ENCODE data around the gene CSAG2. TPM values are rescaled to one million over a fixed set of nuclear protein-coding genes. Genes with fewer than 3 reads are reported as not detected.

Gene CSAG2
- polyA plus RNA-seq, 4 donors = not detected

- DNase-seq (ENCODE audit: low read depth in 4 of 4, low spot score in 3 of 4) = no peak
Measured at GRCh38 chrX:152674135-152674534, 34.9 kb downstream of the CSAG2 start.

GRCh38 chrX:152663086-152663485 is 46.0 kb downstream of the CSAG2 start:
- DNase-seq (ENCODE audit: low read depth in 4 of 4, low spot score in 3 of 4) = no peak

GRCh38 chrX:152658302-152658701 is 50.8 kb downstream of the CSAG2 start:
- no peak for DNase-seq (ENCODE audit: low read depth in 4 of 4, low spot score in 3 of 4)

Other genes starting within 250 kb of the CSAG2 start
- 1 to 10 TPM; 1.1 to 2.3 (median 1.6) TPM for gene GABRQ, start 71.4 kb downstream of the CSAG2 start, polyA plus RNA-seq (ENCODE audit: insufficient read length in 4 of 4)
- gene MAGEA3, start 10.5 kb downstream of the CSAG2 start, polyA plus RNA-seq (ENCODE audit: insufficient read length in 4 of 4) = not detected
- not detected for gene MAGEA2B, start 5.4 kb upstream of the CSAG2 start, polyA plus RNA-seq (ENCODE audit: insufficient read length in 4 of 4)
- gene CSAG1, start 24.4 kb upstream of the CSAG2 start, polyA plus RNA-seq (ENCODE audit: insufficient read length in 4 of 4) = not detected
- not detected for gene MAGEA12, start 24.5 kb upstream of the CSAG2 start, polyA plus RNA-seq (ENCODE audit: insufficient read length in 4 of 4)
- gene MAGEA2, start 44.6 kb upstream of the CSAG2 start, polyA plus RNA-seq (ENCODE audit: insufficient read length in 4 of 4) = not detected
- not detected for gene CSAG3, start 49.9 kb upstream of the CSAG2 start, polyA plus RNA-seq (ENCODE audit: insufficient read length in 4 of 4)
- not detected for gene MAGEA6, start 60.4 kb upstream of the CSAG2 start, polyA plus RNA-seq (ENCODE audit: insufficient read length in 4 of 4)
- gene CETN2, start 121.5 kb upstream of the CSAG2 start, polyA plus RNA-seq (ENCODE audit: insufficient read length in 4 of 4) = 100 to 1,000 TPM; 119 to 135 (median 132) TPM
- 10 to 100 TPM; 29.4 to 33.3 (median 31.5) TPM for gene NSDHL, start 121.8 kb upstream of the CSAG2 start, polyA plus RNA-seq (ENCODE audit: insufficient read length in 4 of 4)
- 10 to 100 TPM; 48.3 to 53.0 (median 49.6) TPM for gene ZNF185, start 188.8 kb upstream of the CSAG2 start, polyA plus RNA-seq (ENCODE audit: insufficient read length in 4 of 4)